Measurements from ENCODE around the gene RNU6-7.

DNA sequence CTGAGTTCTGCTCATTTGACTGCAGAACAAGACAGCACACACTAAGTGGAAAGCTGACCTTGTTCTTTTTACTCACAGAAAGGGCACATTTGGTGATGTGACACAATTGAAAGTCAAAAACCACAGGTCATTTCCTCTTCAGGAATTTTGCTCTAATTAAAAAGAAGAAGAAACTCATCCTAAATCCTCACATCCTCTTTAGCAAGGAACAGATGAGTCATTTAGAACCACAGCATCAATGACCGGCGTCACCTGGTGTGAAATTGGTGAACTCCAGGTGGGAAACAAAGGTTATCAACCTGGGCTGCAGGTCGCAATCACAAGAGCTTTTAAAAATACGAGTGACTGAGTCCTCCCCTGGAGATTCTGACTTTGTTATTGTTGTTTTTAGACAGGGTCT, 4.1 kb downstream of the RNU6-7 start:
- TF ChIP-seq, protein P1, sequence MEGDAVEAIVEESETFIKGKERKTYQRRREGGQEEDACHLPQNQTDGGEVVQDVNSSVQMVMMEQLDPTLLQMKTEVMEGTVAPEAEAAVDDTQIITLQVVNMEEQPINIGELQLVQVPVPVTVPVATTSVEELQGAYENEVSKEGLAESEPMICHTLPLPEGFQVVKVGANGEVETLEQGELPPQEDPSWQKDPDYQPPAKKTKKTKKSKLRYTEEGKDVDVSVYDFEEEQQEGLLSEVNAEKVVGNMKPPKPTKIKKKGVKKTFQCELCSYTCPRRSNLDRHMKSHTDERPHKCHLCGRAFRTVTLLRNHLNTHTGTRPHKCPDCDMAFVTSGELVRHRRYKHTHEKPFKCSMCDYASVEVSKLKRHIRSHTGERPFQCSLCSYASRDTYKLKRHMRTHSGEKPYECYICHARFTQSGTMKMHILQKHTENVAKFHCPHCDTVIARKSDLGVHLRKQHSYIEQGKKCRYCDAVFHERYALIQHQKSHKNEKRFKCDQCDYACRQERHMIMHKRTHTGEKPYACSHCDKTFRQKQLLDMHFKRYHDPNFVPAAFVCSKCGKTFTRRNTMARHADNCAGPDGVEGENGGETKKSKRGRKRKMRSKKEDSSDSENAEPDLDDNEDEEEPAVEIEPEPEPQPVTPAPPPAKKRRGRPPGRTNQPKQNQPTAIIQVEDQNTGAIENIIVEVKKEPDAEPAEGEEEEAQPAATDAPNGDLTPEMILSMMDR (IDR thresholded peaks at IDR 0.05): no peak
- no peak for TF ChIP-seq POLR2A (IDR thresholded peaks at IDR 0.05)
